Panc1 (cell line): ENCODE measurements around the gene TLCD5. TPM values are rescaled to one million over a fixed set of nuclear protein-coding genes. Genes with fewer than 3 reads are reported as not detected.

Source experiments
- ATAC-seq: fragments of 200-7000 bp; cut with Tn5 transposase; 2 replicates; pipeline ENCODE4 v1.9.1; 2020; ENCODE audit warnings: mild to moderate bottlenecking, moderate library complexity
- BruUV-seq: library from RNA; stranded (reverse); fragments of 400-500 nt; replicated peaks from 2 replicates; lab custom pipeline; 2021; lab: Mats Ljungman, UMichigan
- CTCF ChIA-PET: fragments of 300-600 bp; sonication (Branson Sonifier 250); formaldehyde crosslinking; loops from one replicate; lab custom pipeline; 2022; ENCODE audit warnings: antibody characterized with exemption; lab: Charles Lee
- POLR2A ChIA-PET: fragments of 300-600 bp; sonication (Branson Sonifier 250); formaldehyde crosslinking; loops from one replicate; lab custom pipeline; 2022; ENCODE audit warnings: antibody characterized with exemption; lab: Charles Lee
- DNase-seq: peaks from one replicate; pipeline ENCODE4 v3.0.0-alpha.2; 2010; ENCODE audit warnings: low read depth, low spot score
- H3K27ac ChIP-seq: 2 replicates; pipeline ENCODE4 v1.5.1; 2011; ENCODE audit warnings: mild to moderate bottlenecking, low read length, inconsistent platforms
- H3K27me3 ChIP-seq: fragments of 200-500 bp; sonication (Bioruptor generic); 2 replicates; pipeline ENCODE4 v1.6.0; 2014; ENCODE audit warnings: low read length, inconsistent platforms; ENCODE audit not compliant: control insufficient read depth, insufficient read depth
- H3K36me3 ChIP-seq: fragments of 200-500 bp; sonication (Bioruptor generic); 2 replicates; pipeline ENCODE4 v1.5.1; 2014; ENCODE audit warnings: inconsistent platforms, mild to moderate bottlenecking, low read length, moderate library complexity; ENCODE audit not compliant: control insufficient read depth, insufficient read depth
- H3K4me1 ChIP-seq: 2 replicates; pipeline ENCODE4 v1.5.1; 2011; ENCODE audit warnings: inconsistent platforms, mild to moderate bottlenecking, low read length, moderate library complexity; ENCODE audit not compliant: control insufficient read depth, insufficient read depth
- H3K4me3 ChIP-seq, 2 experiments: 2 replicates each; pipeline ENCODE4 v1.5.1; 2011 to 2012; ENCODE audit warnings: low read depth in 2 of 2, low read length in 2 of 2, mild to moderate bottlenecking in 2 of 2, inconsistent platforms in 1 of 2, moderate library complexity in 1 of 2
- H3K9me3 ChIP-seq: fragments of 200-500 bp; sonication (Bioruptor generic); 2 replicates; pipeline ENCODE4 v1.5.1; 2014; ENCODE audit warnings: low read depth, mild to moderate bottlenecking, inconsistent platforms, low read length, moderate library complexity; ENCODE audit not compliant: control insufficient read depth, insufficient read depth
- POLR2AphosphoS5 ChIP-seq: IDR thresholded peaks from 2 replicates; pipeline ENCODE4 v1.6.1; 2012; ENCODE audit warnings: mild to moderate bottlenecking, low read depth, low read length, moderate library complexity
- SIN3A ChIP-seq: IDR thresholded peaks from 2 replicates; pipeline ENCODE4 v1.6.1; 2012; ENCODE audit warnings: low read depth, mild to moderate bottlenecking, low read length, moderate library complexity, borderline replicate concordance; ENCODE audit not compliant: insufficient read depth
- TCF7L2 ChIP-seq: IDR thresholded peaks from 2 replicates; pipeline ENCODE4 v1.6.1; 2011; ENCODE audit warnings: mild to moderate bottlenecking, low read depth, low read length, inconsistent platforms
- in situ Hi-C: cut with HindIII; loops from 2 replicates; pipeline ENCODE4 v1.10.0; 2016; ENCODE audit warnings: low sequenced_read_pairs, low pct_unique_long_range_greater_than_20kb
- intact Hi-C: fragments of 100-400 bp; cut with micrococcal nuclease; formaldehyde crosslinking; loops from one replicate; pipeline ENCODE4 v1.10.0; 2022; ENCODE audit not compliant: unreplicated experiment
- total RNA-seq: library from RNA; stranded (reverse); gene quantifications from one replicate; pipeline ENCODE4 v1.2.1, GENCODE V29; 2021; ENCODE audit not compliant: unreplicated experiment
- TF ChIP-seq, protein P1 (sequence below): fragments of 450-650 bp; IDR thresholded peaks from 2 replicates; pipeline ENCODE4 v1.5.1; 2017; ENCODE audit warnings: mild to moderate bottlenecking
- TF ChIP-seq, protein P2 (sequence below), 2 experiments: IDR thresholded peaks; 2 replicates each; pipeline ENCODE4 v1.6.1; 2011 to 2012; ENCODE audit warnings: low read depth in 2 of 2, control low read depth in 1 of 2, low read length in 1 of 2, mild to moderate bottlenecking in 1 of 2, moderate library complexity in 1 of 2; ENCODE audit not compliant: insufficient read depth in 1 of 2

TLCD5 gene
- total RNA-seq, 1 experiment from 2014 or later: 22.8 TPM

DNA sequence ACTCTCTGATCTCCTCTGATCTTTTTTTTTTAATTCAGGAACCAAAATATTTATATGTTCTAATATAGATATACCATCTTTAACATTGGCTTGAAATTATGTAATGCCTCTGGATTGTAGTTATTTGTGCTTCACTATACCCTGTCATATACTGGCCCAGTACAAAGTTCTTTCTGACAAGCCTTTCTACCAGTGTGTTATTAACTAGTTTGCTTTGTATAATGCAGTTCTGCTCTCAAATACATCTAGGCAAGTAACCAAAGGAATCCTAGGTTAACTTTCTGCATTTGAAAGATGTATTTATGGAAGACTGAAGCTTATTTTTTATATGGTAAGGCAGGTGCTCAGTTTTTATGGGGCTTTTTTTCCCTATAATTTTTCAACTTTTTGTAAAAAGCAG lies 47.2 kb downstream of the TLCD5 start:
- ChIA-PET CTCF (interaction anchor here (0.7 kb wide), 1 partner anchor 23 kb away, joined by 3 read pairs; no protein-coding TSS in a partner anchor), POLR2A (no interaction called here)
- Histone ChIP-seq H3K4me1 (peaks cover 20% of the 10 kb centered on the region), H3K27me3 (no peaks in the 10 kb centered on the region), H3K27ac (no peak overlapping the region), H3K4me3 (no peak overlapping the region), H3K36me3 (no peaks in the 10 kb centered on the region), H3K9me3 (no peaks in the 10 kb centered on the region)
- in situ Hi-C loops (no loop called here), intact Hi-C loops (no loop called here)
- ATAC-seq (no peak), DNase-seq (no peak)
- no TSS peak for BruUV-seq
- TF ChIP-seq SIN3A: no peak
- no peak for TF ChIP-seq TCF7L2
- TF ChIP-seq, protein P1, sequence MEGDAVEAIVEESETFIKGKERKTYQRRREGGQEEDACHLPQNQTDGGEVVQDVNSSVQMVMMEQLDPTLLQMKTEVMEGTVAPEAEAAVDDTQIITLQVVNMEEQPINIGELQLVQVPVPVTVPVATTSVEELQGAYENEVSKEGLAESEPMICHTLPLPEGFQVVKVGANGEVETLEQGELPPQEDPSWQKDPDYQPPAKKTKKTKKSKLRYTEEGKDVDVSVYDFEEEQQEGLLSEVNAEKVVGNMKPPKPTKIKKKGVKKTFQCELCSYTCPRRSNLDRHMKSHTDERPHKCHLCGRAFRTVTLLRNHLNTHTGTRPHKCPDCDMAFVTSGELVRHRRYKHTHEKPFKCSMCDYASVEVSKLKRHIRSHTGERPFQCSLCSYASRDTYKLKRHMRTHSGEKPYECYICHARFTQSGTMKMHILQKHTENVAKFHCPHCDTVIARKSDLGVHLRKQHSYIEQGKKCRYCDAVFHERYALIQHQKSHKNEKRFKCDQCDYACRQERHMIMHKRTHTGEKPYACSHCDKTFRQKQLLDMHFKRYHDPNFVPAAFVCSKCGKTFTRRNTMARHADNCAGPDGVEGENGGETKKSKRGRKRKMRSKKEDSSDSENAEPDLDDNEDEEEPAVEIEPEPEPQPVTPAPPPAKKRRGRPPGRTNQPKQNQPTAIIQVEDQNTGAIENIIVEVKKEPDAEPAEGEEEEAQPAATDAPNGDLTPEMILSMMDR: no peak
- no peak for TF ChIP-seq POLR2AphosphoS5
- TF ChIP-seq, protein P2, sequence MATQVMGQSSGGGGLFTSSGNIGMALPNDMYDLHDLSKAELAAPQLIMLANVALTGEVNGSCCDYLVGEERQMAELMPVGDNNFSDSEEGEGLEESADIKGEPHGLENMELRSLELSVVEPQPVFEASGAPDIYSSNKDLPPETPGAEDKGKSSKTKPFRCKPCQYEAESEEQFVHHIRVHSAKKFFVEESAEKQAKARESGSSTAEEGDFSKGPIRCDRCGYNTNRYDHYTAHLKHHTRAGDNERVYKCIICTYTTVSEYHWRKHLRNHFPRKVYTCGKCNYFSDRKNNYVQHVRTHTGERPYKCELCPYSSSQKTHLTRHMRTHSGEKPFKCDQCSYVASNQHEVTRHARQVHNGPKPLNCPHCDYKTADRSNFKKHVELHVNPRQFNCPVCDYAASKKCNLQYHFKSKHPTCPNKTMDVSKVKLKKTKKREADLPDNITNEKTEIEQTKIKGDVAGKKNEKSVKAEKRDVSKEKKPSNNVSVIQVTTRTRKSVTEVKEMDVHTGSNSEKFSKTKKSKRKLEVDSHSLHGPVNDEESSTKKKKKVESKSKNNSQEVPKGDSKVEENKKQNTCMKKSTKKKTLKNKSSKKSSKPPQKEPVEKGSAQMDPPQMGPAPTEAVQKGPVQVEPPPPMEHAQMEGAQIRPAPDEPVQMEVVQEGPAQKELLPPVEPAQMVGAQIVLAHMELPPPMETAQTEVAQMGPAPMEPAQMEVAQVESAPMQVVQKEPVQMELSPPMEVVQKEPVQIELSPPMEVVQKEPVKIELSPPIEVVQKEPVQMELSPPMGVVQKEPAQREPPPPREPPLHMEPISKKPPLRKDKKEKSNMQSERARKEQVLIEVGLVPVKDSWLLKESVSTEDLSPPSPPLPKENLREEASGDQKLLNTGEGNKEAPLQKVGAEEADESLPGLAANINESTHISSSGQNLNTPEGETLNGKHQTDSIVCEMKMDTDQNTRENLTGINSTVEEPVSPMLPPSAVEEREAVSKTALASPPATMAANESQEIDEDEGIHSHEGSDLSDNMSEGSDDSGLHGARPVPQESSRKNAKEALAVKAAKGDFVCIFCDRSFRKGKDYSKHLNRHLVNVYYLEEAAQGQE (IDR thresholded peaks at IDR 0.05; ENCODE audit: insufficient read depth in 1 of 2, low read depth in 2 of 2, low read length in 1 of 2): no peak

DNA sequence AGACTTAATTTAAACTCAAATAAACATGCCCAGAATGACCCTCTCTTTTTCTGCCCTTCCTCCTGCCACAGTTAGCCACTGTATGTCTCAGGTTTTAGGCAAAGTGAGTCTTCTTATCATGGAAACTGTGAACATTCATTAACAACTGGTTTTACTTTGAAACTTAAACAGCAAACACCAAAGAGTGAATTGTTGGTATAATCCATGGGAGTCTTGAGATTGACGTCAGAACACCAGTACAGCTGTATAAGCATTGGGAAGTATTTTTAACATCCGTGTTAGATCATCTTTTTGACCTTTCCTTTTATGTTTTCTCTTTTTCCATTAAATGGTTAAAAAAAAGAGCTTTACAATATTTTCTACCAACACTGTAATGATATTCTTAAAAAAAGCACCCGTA lies 50.0 kb downstream of the TLCD5 start:
- no peak for ATAC-seq
- Histone ChIP-seq H3K4me1 (peaks cover 19% of the 10 kb centered on the region), H3K9me3 (peaks cover 11% of the 10 kb centered on the region; the same call in 1 of the 2 replicates), H3K27ac (no peak overlapping the region), H3K27me3 (no peaks in the 10 kb centered on the region), H3K36me3 (no peaks in the 10 kb centered on the region), H3K4me3 (no peak overlapping the region)
- ChIA-PET POLR2A (no interaction called here), CTCF (interaction anchor here (0.7 kb wide), 1 partner anchor 480 kb away, joined by 5 read pairs; no protein-coding TSS in a partner anchor)
- BruUV-seq: no TSS peak
- intact Hi-C loops: no loop called here
- DNase-seq: no peak
- TF ChIP-seq, protein P2 (IDR thresholded peaks at IDR 0.05; ENCODE audit: insufficient read depth in 1 of 2, low read depth in 2 of 2, low read length in 1 of 2): no peak
- TF ChIP-seq, protein P1: no peak
- TF ChIP-seq SIN3A (no peak), TCF7L2 (no peak), POLR2AphosphoS5 (no peak)
- in situ Hi-C loops: no loop called here
